Mucosa of stomach (tissue), 1 donor: ENCODE results near the gene RECQL5.
"Not testable (repeated sequence)": the region's sequence is repeated elsewhere in the genome, so short reads cannot be mapped to it uniquely, and the experiment has no call there.

Experiments used
- H3K27me3 ChIP-seq: one replicate; pipeline ENCODE4 v1.7.0; 2013; ENCODE audit warnings: mild to moderate bottlenecking, low read length; ENCODE audit not compliant: control insufficient read depth, insufficient read depth
- H3K36me3 ChIP-seq: one replicate; pipeline ENCODE4 v1.7.0; 2013; ENCODE audit warnings: low read length; ENCODE audit not compliant: control insufficient read depth, insufficient read depth
- H3K4me1 ChIP-seq: one replicate; pipeline ENCODE4 v1.7.0; 2013; ENCODE audit warnings: mild to moderate bottlenecking, low read length; ENCODE audit not compliant: control insufficient read depth, insufficient read depth
- H3K4me3 ChIP-seq: one replicate; pipeline ENCODE4 v1.7.0; 2013; ENCODE audit warnings: low read length
- H3K9ac ChIP-seq: one replicate; pipeline ENCODE4 v1.7.0; 2013; ENCODE audit warnings: mild to moderate bottlenecking, low read length, moderate library complexity
- H3K9me3 ChIP-seq: one replicate; pipeline ENCODE4 v1.7.0; 2013; ENCODE audit warnings: mild to moderate bottlenecking, low read length, moderate library complexity; ENCODE audit not compliant: control insufficient read depth
- donor health status: Pancreatic carcinoma.

Gene RECQL5

DNA sequence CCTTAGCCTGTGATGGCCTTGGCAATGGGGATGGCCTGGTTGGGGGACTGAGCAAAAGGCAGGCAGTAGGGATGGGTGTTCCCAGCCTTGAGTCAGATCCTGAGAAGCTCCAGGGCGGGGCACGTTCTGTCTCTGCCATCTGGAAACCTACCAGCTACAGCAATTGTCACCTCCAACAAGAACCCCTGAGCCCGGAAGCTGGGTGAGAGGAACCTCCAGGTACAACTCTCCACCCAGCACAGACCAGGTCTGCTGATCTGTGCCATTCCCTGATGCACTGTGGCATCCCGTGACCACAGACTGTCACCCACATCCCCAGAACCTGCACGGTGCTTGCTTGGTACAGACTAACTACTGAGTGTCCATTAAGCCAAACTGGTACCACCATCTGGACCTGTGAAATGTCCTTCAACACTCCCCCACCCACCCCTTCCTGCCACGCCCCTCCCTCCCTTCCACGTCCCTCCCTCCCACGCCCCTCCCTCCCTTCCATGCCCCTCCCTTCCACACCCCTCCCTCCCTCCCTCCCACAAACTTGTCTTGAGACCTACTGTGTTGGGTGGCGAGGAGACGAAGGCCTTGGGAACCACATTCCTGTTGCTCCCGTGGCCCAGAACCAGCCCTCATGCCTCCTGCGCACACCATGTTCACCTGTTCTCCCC is 62.8 kb downstream of the RECQL5 start:
- Histone ChIP-seq H3K27me3 (no peaks in the 10 kb centered on the region), H3K4me1 (peaks cover 36% of the 10 kb centered on the region), H3K9me3 (no peaks in the 10 kb centered on the region), H3K4me3 (no peak overlapping the region), H3K9ac (no peak overlapping the region), H3K36me3 (no peaks in the 10 kb centered on the region)

DNA sequence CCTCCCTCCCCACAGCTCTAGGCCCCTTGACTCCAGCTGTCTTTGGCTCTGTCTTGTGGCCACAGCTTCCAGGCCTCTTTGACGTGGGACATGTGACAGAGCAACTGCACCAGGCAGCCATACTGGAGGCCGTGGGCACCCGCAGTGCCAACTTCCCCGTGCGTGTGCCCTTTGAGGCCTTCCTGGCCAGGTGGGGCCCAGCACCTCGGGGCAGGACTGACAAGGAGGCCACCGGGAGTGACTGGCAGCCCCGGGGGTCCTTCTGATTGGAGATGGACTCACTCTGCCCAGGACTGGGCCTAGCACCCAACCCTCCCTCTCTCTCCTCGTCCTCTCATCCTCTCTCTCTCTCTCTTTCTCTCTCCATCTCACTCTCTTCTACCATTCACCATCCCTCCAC is 63.8 kb downstream of the RECQL5 start:
- Histone ChIP-seq H3K9me3 (no peaks in the 10 kb centered on the region), H3K27me3 (no peaks in the 10 kb centered on the region), H3K4me3 (no peak overlapping the region), H3K9ac (no peak overlapping the region), H3K36me3 (no peaks in the 10 kb centered on the region), H3K4me1 (peaks cover 35% of the 10 kb centered on the region)

DNA sequence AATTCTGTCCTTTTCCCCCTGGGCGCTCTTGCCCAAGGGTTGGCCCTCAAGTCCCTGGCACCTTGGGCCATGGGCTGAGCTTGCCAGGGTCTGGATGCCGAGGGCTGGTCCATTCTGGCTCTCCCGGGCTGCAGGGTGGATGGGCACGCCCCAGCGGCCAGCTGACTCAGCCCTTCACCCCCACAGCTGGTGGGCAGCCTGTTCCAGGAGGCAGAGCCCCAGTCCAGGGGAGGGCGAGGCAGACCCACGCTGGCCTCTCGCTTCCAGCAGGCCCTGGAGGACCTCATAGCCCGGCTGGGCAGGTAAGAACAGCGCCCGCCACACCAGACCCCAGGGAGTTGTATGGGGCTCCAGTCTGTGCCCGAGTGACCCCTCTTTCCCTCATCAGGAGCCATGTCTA is 64.3 kb downstream of the RECQL5 start:
- no peak overlapping the region for H3K4me3 ChIP-seq

DNA sequence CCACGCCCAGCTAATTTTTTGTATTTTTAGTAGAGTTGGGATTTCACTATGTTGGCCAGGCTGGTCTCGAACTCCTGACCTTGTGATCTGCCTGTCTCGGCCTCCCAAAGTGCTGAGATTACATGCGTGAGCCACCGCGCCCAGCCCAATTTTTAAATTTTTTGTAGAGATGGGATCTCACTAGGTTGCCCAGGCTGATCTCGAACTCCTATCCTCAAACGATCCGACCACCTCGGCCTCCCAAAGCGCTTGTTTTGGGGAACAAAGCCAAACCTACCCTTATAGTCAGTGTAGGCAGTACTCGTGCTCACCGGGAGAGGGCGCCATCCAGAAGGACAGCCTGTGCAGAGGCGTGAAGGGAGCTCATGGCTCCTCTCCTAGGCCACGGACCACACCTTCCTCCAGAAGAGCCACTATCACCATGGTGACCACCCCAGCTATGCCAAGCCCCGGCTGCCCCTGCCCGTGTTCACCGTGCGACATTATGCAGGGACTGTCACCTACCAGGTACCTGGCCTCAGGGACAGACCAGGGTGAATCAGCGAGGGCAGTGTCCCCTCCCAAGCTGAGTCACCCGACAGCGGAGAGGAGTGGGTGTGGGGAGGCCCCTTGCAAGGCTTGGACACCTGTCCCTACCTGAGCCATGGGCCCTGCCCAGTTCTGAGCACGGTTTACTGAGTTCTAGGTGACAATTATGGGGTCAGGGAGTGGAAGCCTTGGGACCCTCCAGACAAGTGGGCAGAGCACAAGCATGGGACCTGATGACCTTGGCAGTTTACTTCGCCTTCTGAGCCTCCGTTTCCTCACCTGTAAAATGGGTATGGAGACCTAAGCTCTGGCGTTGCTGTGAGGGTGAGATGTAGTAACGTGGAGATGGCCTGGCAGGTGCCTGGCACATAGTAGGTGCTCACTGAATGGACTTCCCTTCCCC is 65.6 kb downstream of the RECQL5 start:
- H3K9ac ChIP-seq: no peak overlapping the region
- no peak overlapping the region for H3K4me3 ChIP-seq
- H3K4me1 ChIP-seq: peaks cover 35% of the 10 kb centered on the region
- H3K36me3 ChIP-seq: no peaks in the 10 kb centered on the region
- no peaks in the 10 kb centered on the region for H3K9me3 ChIP-seq
- H3K27me3 ChIP-seq: no peaks in the 10 kb centered on the region

More for the DNA sequence above, 64.3 kb downstream of the RECQL5 start:
- Histone ChIP-seq H3K27me3 (no peaks in the 10 kb centered on the region), H3K36me3 (no peaks in the 10 kb centered on the region), H3K9ac (no peak overlapping the region), H3K9me3 (no peaks in the 10 kb centered on the region), H3K4me1 (peaks cover 35% of the 10 kb centered on the region)

DNA sequence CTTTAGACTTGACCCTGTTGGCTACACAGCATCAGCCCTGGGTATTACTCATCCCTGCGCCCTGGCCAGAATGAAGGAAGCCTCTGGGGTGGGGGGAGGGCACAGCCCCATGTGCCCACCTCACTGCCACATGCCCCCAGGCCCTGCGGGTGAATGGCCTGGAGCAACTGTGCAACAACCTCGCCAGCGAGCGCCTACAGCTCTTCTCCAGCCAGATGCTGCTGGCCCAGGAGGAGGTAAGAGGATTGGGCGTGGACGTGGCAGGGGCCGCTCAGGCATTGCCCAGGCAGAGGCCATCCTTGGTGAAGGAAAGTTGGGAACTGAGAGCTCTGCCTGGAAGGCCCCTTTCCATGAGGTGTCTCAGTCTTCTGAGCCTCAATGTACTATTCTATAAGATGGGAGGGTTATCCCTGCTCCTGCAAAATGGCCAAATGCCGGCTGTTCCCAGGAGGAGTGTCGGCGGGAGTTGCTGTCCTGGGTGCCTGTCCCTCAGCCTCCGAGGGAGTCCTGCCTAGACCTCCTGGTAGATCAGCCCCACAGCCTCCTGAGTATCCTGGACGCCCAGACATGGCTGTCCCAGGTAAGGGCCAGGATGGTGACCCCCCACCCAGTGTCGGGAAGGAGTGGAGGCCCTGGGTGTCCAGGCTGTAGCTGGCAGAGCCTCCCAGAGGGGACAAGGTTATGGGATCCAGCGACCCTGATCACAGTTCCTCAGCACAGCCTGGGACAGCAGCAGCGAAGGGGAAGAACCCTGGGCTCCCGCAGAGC is 70.5 kb downstream of the RECQL5 start:
- peaks cover 7% of the 10 kb centered on the region for H3K4me1 ChIP-seq
- H3K4me3 ChIP-seq: no peak overlapping the region
- H3K9me3 ChIP-seq: no peaks in the 10 kb centered on the region
- H3K36me3 ChIP-seq: no peaks in the 10 kb centered on the region
- no peaks in the 10 kb centered on the region for H3K27me3 ChIP-seq
- no peak overlapping the region for H3K9ac ChIP-seq

DNA sequence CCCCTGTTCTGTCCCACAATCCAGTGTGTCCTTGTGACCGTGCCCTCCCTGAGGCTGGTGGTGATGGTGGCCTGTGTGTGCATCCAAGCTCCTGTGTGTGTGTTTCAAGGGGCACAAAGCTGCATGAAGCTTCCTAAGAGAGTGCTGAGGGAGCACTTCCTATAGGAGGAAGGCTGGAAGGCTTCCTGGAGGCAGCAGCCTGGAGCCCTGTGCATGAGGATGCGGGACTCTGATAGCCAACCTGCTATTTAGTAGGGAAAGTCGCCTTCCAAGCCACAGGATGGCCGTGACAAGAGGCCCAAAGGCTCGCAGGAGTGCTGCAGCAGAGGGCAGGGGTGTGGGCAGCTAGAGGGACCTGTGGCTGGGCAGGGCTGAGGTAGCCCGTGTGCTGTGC is 71.0 kb downstream of the RECQL5 start:
- Histone ChIP-seq H3K4me1 (peaks cover 1% of the 10 kb centered on the region), H3K36me3 (no peaks in the 10 kb centered on the region), H3K9ac (no peak overlapping the region), H3K4me3 (no peak overlapping the region), H3K9me3 (no peaks in the 10 kb centered on the region), H3K27me3 (no peaks in the 10 kb centered on the region)

DNA sequence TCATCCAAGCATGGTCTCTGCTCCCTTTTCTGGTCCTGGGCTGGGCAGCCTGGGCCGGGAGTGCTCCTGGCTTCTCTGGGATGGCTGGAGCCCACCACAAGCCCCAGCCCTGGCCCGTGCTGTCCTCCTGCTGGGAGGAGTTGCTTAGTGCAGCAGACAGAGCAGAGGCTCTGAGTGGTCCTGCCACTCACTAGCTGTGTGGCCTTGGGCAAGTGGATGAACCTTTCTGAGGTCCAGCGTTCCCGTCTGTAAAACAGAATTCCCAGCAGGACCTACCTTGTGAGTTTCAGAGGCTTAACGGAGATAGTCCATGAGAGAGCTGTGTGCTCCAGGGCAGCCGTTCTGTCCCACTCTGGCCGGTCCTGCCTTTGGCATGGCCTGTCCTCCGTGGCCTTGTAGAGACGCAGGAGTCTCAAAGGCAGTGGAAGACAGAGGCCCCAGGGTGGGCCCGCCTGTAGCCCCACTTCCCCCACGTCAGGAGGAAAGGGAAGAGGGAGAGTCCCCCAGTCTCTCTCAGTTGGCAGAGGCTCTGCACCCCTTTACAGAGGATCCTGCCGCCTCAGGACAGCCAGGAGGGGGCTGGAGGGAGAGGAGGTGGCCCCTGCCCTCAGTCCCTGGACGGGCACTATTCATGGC is 71.6 kb downstream of the RECQL5 start:
- H3K4me3 ChIP-seq: no peak overlapping the region
- no peaks in the 10 kb centered on the region for H3K9me3 ChIP-seq
- peaks cover 3% of the 10 kb centered on the region for H3K4me1 ChIP-seq
- H3K36me3 ChIP-seq: no peaks in the 10 kb centered on the region
- H3K27me3 ChIP-seq: no peaks in the 10 kb centered on the region
- no peak overlapping the region for H3K9ac ChIP-seq

DNA sequence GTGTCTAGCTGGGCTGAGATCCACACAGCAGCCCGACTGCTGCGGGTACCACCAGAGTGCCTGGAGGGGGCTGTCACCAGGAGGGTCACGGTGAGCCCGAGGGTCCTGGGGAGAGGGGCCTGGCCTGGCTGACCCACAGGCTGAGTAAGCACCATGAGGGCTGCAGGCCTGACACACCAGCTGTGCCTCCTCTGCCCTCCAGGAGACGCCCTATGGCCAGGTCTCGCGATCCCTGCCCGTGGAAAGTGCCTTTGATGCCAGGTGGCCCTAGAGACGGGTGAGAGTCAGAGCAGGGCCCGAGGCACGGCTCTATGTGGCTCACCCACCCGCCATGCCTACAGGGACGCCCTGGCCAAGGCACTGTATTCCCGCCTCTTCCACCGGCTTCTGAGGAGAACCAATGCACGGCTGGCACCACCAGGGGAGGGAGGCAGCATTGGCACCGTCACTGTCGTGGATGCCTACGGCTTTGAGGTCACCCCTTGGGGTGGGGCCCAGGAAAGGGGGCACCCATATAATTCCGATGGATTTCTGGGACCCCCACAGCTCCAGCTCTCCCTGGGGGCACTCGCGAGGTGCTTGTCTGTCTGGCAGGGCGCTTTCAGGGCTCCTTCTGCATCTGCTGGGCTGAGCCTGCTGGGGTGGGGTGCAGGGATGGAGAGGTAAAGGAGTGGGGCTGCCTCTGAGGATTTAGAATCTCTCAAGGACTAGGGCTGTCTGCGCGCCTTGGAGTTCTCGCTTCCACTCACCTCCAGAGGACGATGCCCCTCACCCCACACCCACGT is 72.3 kb downstream of the RECQL5 start:
- no peak overlapping the region for H3K9ac ChIP-seq
- no peak overlapping the region for H3K4me3 ChIP-seq
- H3K27me3 ChIP-seq: no peaks in the 10 kb centered on the region
- H3K9me3 ChIP-seq: no peaks in the 10 kb centered on the region
- peaks cover 10% of the 10 kb centered on the region for H3K4me1 ChIP-seq
- no peaks in the 10 kb centered on the region for H3K36me3 ChIP-seq

DNA sequence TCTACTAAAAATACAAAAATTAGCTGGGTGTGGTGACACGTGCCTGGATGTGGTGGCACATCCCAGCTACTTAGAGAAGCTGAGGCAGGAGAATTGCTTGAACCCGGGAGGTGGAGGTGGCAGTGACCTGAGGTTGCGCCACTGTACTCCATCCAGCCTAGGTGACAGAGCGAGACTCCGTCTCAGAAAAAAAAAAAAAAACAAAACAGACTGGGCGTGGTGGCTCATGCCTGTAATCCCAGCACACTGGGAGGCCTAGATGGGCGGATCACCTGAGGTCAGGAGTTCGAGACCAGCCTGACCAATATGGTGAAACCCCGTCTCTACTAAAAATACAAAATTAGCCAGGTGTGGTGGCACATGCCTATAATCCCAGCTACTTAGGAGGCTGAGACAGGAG is 73.5 kb downstream of the RECQL5 start:
- not testable (repeated sequence) for H3K36me3 ChIP-seq, H3K9me3 ChIP-seq, H3K27me3 ChIP-seq, H3K4me3 ChIP-seq, H3K9ac ChIP-seq
- peaks cover 16% of the 10 kb centered on the region for H3K4me1 ChIP-seq

DNA sequence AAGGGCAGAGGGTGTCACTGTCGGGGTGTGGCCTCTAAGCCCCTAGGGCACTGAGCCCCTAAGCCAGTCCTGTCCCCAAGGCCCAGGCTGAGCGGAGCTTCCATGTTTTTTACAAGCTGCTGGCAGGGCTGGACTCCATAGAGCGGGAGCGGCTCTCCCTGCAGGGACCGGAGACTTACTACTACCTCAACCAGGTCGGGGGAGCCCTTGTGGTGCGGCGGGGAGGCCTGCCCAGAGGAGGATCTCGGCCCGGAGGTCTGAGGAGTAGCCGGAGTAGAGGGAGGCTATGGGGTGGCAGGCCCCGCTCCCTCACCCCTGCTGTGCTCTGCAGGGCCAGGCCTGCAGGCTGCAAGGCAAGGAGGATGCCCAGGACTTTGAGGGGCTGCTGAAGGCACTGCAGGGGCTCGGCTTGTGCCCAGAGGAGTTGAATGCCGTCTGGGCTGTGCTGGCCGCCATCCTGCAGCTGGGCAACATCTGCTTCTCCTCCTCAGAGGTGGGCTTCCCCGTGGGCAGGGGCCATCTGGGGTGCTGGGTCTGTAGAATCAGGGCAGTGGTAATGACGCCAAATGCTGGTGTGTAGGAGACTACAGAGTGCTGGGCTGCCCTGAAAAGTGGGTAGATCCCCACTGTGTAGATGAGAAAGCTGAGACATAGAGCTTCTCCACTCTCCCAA is 74.5 kb downstream of the RECQL5 start:
- Histone ChIP-seq H3K4me3 (no peak overlapping the region), H3K36me3 (no peaks in the 10 kb centered on the region), H3K27me3 (peaks cover 6% of the 10 kb centered on the region), H3K9ac (no peak overlapping the region), H3K4me1 (peaks cover 24% of the 10 kb centered on the region), H3K9me3 (no peaks in the 10 kb centered on the region)
